GM19372 (cell line): ENCODE results near the gene SPIC.
"Not testable (repeated sequence)": the region's sequence is repeated elsewhere in the genome, so short reads cannot be mapped to it uniquely, and the experiment has no call there.

Experiments used
- ATAC-seq: cut with Tn5 transposase; IDR thresholded peaks from one replicate; pipeline ENCODE4 v1.9.1; 2021; ENCODE audit warnings: mild to moderate bottlenecking, low read depth, moderate library complexity; ENCODE audit not compliant: unreplicated experiment

SPIC gene

DNA sequence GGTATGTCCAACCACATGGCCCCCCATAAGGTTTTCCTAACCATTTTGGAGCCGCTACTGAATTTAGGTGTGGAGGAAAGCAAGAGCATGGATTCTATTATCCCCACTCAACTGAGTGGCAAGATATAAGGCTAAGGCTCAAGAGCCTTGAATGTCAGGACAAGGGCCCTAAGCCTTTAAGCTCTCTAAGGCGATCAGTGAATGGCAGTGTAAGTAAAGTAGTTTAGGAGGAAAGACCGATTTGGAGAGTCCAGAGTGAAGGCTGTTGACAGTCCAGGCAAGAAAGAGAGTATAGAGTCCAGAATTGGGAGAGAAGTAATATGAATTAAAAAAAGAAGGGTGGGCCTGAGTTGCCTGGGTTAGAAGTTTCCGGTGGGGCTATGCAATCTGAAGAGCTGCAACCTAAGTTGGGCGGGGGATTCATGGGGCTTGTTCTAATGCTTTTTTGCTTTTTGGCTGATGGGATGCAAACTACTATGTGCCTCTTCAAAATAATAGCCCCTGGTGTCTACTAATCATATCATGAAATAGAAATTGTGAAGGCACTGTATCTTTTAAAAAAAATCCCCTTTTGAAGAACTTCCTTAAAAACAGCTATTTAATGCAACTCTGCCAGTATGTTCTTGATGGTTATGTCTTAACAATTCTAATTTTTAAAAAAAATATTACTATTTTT lies at the start of gene SPIC:
Gene SPIC, plus strand, starts transcription at position 626 of the 676 bp plus-strand sequence. CDS start 1,569 bp downstream, outside the sequence.
- no peak for ATAC-seq

DNA sequence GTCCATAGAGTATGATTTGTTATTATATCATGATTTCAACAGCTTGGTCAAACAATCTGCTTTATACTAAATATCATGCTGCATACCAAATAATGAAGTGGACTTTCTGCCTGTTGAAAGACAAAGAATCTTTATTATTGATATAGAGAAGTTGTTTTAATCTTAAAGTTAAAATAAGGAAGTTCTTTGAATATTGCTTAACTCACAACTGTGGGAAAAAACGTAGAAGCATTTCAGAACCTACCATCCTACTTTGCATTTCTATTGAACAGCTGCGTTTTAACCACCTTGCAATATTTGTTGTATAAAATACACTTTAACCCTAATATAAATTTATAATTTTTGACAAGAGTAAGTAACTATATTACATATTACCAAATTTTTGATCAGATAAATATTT lies 44.7 kb upstream of the SPIC start:
- no peak for ATAC-seq

DNA sequence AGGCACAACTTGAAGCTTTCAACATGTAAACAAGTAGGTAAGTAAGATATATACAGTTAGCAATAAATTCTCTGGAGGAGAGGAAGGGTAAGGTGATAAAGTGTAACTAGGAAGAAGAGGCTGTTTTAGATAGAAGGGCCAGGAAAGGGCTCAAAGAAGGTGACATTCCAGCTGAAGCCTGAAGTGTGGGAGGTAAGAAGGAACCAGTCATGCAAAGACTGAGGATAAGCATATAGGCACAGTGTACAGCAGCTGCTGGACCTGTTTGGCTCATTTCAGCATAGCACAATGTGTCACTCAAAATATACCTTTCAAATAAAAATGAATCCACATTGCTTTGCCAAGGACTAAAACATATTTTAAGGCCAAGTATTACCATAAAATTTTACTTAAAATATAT lies 39.0 kb upstream of the SPIC start:
- ATAC-seq = no peak

DNA sequence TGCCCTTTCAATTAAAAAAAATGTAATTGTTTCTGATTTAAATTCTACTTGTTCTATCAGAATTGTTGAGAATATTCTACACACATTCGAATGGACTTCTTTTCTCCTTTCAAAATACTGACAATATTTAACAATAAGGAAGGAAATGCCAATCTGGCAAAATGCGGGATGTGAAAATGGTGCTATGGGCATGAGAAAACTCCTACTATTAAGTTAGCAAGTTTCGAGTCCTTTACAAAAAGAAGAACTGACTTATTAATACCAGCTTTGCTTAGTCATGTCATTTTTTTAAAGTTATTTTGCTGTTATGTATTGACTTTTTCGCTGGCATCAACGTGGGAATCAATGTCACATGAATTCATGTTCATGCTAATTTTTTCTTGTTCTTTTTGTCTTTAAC lies 35.9 kb upstream of the SPIC start:
- ATAC-seq = no peak

GRCh38 chr12:101441461-101442224 lies 33.5 kb upstream of the SPIC start:
- no peak for ATAC-seq

DNA sequence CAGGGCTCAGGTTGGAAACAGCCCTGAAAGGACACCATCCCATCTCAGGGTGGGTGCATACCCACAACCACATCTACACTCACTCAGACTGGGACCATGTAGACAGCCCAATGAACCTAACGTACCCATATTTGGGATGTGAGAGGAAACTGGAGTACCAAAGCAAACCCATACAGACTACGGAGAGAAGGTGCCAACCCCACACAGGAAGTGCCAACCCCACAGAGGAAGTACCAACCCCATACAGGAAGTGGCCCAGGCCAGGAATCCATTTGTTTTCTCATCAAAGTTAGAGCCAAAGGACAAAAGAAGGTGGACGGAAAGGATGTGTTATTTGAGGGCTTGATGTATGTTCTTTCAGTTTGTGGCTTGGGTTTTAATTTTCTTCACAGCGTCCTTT lies 19.5 kb upstream of the SPIC start:
- ATAC-seq = no peak

GRCh38 chr12:101459642-101460346 lies 15.3 kb upstream of the SPIC start:
- no peak for ATAC-seq

- no peak for ATAC-seq
Observed at GRCh38 chr12:101468948-101469347, 6.2 kb upstream of the SPIC start.

- no peak for ATAC-seq
Observed at GRCh38 chr12:101470939-101471338, 4.2 kb upstream of the SPIC start.

DNA sequence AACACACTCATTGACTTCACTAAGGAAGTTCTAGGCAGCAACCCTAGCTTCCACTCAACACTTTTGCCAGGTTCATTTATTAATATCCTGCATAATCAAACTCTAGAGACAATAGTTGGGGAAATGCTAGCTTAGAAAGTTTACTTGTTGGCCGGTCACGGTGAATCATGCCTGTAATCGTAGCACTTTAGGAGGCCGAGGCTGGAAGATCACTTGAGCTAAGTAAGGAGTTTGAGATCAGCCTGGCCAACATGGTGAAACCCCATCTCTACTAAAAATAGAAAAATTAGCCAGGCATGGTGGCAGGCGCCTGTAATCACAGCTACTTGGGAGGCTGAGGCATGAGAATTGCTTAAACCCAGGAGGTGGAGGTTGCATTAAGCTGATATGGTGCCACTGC lies 3.3 kb upstream of the SPIC start:
- not testable (repeated sequence) for ATAC-seq

DNA sequence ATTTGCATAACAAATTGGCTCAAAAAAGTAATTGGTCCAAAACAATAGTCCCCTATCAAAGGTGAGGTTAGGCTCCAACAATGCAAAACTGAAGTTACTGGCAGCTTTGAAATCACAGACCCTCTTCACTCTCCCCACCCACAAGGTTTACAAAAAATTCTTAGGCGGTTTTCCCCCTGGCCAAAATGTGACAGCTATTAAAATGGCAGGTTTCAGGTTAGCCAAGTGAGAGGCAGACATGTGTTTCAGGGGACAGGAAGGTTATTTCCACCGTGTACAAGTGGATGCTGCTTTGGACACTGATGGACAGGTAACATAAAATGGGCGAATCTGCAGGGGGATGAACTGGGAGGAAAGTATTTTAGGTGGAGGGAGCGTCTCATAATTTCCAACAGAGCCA lies 888 bp upstream of the SPIC start:
- no peak for ATAC-seq

DNA sequence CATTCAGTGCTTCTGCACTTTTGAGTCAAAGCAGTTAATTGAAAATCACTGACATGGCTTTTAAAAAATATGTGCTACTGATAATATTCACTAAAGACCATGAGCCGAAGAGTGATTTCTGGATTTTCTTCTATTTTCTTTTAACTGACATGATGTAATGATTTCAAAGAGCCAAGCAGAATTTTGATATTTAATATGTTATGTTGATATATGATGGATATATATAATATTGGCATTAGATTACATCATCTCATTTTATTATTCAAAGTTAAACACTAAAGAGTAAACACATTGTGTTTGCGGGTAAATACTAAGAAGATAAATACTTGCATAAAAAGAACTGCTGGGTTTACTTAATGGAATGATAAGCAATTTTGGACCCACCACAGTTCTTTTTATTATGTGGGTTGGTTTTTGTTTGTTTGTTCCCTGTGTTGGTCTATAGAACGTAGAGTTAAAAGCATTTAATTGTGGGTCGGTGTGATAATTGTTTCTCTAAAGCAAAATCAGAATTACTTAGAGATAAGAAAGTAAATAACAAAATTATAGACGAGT lies 692 bp downstream of the SPIC start:
- no peak for ATAC-seq

DNA sequence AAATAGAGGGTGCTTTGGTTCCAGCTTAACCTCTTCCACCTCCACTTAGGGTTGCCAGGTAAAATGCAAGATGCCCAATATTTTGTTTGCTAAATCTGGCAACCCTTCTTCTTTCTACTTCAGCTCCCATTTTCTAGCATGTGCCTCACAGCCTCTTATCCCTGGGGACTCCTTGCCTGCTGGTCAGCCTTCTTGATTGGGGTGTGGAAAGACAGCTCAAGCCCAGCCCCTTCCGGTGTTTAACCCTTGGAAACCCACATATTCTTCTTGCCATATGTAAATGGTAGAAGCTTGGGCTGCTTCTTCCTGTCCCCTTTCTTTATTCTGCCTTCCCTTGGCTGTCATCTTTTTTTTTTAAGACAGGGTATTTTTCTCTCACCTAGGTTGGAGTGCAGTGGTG lies 5.7 kb downstream of the SPIC start:
- no peak for ATAC-seq

- ATAC-seq = no peak
Observed at GRCh38 chr12:101485021-101485420, 9.9 kb downstream of the SPIC start.

DNA sequence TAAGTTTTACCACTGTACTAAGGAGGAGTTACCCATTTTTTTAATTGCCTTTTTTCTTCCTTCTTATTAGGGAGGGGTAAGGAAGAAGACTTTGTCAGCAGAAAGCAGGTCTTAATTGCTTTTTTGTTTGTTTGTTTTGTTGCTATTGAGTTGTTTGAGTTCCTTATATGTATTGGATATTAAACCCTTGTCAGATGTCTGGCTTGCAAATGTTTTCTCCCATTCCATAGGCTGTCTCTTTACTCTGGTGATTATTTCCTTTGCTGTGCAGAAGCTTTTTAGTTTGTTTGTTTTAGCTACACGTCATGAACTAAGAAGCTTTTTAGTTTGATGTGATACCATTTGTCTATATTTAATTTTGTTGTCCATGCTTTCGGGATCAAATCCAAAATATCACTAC lies 13.3 kb downstream of the SPIC start:
- ATAC-seq = no peak

GRCh38 chr12:101490286-101490920 lies 15.3 kb downstream of the SPIC start:
- ATAC-seq = no peak

DNA sequence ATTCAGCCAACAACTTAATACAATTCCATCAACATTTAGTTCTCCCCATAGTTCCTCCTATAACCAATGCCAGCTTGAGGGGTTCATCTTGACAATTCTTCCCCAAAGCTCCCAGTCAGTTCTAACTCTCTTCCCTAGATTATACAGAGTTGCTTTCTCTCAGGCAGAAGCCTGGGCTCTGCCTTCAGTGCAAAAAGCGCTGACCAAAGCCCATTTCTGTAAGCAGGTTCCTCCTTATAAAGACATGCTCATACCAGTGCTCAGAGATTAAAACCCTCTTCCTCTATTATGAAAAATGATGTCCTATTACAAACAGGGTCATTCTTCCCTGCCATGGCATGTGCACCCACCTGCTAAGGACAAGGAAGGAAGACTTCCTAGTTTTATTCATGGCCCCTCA lies 16.2 kb downstream of the SPIC start:
- ATAC-seq = no peak

- ATAC-seq = no peak
Observed at GRCh38 chr12:101493556-101493955, 18.4 kb downstream of the SPIC start.

DNA sequence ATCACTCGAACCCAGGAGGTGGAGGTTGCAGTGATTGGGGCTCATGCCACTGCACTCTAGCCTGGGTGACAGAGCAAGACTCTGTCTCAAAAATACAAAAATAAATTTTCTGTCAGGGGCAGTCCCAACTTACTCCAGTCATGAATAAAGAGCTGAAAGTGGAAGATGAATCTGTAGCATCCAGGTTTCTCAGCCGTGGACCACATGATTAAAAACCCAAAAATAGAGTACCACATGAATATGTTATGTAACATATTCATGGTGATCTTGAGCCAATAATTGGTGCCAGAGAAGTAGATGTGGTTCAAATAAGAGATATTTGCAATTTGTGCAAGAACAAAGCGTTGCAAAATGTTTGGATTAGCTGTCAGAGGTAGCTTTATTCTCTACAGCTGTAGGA lies 23.1 kb downstream of the SPIC start:
- no peak for ATAC-seq

- no peak for ATAC-seq
Observed at GRCh38 chr12:101501410-101501995, 26.4 kb downstream of the SPIC start.
